Measurements from ENCODE around the gene CLECL1. TPM values are rescaled to one million over a fixed set of nuclear protein-coding genes. Genes with fewer than 3 reads are reported as not detected.
A peak's percentile ranks its signal among the peaks of the same experiment; 100 is the strongest.
"Not testable (repeated sequence)": the region's sequence is repeated elsewhere in the genome, so short reads cannot be mapped to it uniquely, and the experiment has no call there.

Gene CLECL1
- total and polyA plus RNA-seq, 8 donors: 0.31 to 0.43 TPM; not detected in 6

DNA sequence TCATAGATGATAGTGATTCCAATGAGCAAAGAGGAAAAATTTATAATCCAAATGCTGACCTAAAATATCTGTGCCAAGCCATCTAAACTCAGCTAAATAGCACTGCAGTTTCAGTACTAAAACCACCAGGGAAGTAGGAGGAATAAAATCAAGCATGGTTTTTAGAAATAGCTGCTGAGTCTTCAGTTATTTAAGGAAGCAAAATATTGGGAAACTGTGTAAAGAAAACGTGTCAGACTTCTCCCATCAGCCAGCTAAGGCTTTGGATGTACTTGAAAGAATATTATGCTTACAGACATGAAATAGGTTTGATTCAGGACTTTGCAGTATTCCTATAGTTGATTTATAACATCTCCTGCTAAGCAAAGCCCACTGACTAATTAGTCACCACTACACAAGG lies 38.7 kb downstream of the CLECL1 start:
- TF ChIP-seq, protein P1, sequence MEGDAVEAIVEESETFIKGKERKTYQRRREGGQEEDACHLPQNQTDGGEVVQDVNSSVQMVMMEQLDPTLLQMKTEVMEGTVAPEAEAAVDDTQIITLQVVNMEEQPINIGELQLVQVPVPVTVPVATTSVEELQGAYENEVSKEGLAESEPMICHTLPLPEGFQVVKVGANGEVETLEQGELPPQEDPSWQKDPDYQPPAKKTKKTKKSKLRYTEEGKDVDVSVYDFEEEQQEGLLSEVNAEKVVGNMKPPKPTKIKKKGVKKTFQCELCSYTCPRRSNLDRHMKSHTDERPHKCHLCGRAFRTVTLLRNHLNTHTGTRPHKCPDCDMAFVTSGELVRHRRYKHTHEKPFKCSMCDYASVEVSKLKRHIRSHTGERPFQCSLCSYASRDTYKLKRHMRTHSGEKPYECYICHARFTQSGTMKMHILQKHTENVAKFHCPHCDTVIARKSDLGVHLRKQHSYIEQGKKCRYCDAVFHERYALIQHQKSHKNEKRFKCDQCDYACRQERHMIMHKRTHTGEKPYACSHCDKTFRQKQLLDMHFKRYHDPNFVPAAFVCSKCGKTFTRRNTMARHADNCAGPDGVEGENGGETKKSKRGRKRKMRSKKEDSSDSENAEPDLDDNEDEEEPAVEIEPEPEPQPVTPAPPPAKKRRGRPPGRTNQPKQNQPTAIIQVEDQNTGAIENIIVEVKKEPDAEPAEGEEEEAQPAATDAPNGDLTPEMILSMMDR (IDR thresholded peaks at IDR 0.05): no peak
- intact Hi-C loops (cut with DNase I): no loop called here
- Histone ChIP-seq H3K36me3 (peaks cover 0 to 4% (median 0%) of the 10 kb centered on the region in 3 donors), H3K4me1 (no peaks in the 10 kb centered on the region), H3K27ac (no peak overlapping the region), H3K27me3 (no peaks in the 10 kb centered on the region), H3K9me3 (no peaks in the 10 kb centered on the region), H3K4me3 (no peak overlapping the region)
- peak in 1 of 4 donors; percentile 44 for ATAC-seq
- no peak for FAIRE-seq
- DNase-seq: no peak
- WGBS, 2 donors: 62% methylated on average over 1 of the region's 1 CpG

DNA sequence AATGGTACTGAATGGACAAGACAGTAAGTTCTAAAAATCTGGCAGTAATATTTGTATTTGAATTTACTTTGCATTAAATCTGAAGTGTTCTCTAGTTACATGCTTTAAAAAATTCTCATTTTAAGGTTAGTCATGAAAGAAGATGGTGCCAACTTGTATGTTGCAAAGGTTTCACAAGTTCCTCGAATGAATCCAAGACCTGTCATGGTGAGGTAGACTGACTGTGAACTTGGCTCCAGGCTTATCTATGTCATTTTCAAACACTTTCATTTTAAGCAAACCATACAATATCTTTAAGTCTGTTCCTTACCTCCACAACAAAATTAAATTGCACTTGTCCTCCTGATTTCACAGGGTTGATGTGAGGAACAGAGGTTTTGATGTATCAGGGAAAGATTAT lies 40.0 kb downstream of the CLECL1 start:
- DNase-seq (no peak), ATAC-seq (no peak), FAIRE-seq (no peak)
- 88 to 91% methylated on average over 1 of the region's 1 CpG for WGBS, 2 donors
- H3K27me3 ChIP-seq: no peaks in the 10 kb centered on the region
- H3K4me1 ChIP-seq: no peaks in the 10 kb centered on the region
- no peak overlapping the region for H3K27ac ChIP-seq
- H3K36me3 ChIP-seq: peaks cover 0 to 4% (median 0%) of the 10 kb centered on the region in 3 donors
- TF ChIP-seq, protein P1 (IDR thresholded peaks at IDR 0.05): no peak
- no peak overlapping the region for H3K4me3 ChIP-seq
- intact Hi-C loops (cut with DNase I): no loop called here
- H3K9me3 ChIP-seq: no peaks in the 10 kb centered on the region

GRCh38 chr12:9687228-9687627 lies 45.7 kb downstream of the CLECL1 start:
- FAIRE-seq (no peak), DNase-seq (no peak), ATAC-seq (no peak)
- TF ChIP-seq, protein P1 (IDR thresholded peaks at IDR 0.05): no peak
- 88 to 92% methylated on average over 1 of the region's 1 CpG for WGBS, 2 donors
- Histone ChIP-seq H3K27ac (no peak overlapping the region), H3K27me3 (no peaks in the 10 kb centered on the region), H3K9me3 (no peaks in the 10 kb centered on the region), H3K4me1 (no peaks in the 10 kb centered on the region), H3K36me3 (no peaks in the 10 kb centered on the region), H3K4me3 (no peak overlapping the region)
- intact Hi-C loops (cut with DNase I): no loop called here

DNA sequence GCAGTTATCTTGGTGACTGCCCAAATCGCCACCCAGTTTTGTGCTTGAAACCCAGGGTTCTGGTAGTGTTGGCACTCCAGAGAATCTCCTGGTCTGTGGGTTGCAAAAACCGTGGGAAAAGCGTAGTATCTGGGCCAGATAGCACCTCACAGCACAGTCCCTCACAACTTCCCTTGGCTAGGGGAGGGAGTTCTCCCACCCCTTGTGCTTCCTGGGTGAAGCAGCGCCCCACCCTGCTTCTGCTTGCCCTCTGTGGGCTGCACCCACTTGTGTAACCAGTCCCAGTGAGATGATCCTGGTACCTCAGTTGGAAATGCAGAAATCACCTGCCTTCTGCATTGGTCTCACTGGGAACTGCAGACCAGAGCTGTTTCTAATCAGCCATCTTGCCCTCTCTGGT lies 47.0 kb downstream of the CLECL1 start:
- FAIRE-seq: no peak
- H3K36me3 ChIP-seq: peaks cover 0 to 5% (median 0%) of the 10 kb centered on the region in 3 donors

GRCh38 chr12:9685366-9685765 lies 47.5 kb downstream of the CLECL1 start:
- H3K4me1 ChIP-seq; intact Hi-C loops (cut with DNase I): not testable (repeated sequence)

More for the DNA sequence above, 47.0 kb downstream of the CLECL1 start:
- Histone ChIP-seq H3K4me3 (no peak overlapping the region), H3K9me3 (no peaks in the 10 kb centered on the region), H3K27ac (no peak overlapping the region), H3K27me3 (no peaks in the 10 kb centered on the region), H3K4me1 (no peaks in the 10 kb centered on the region)
- TF ChIP-seq, protein P1 (IDR thresholded peaks at IDR 0.05): no peak
- no peak for DNase-seq
- 82 to 87% methylated on average over 4 of the region's 4 CpGs for WGBS, 2 donors
- intact Hi-C loops (cut with DNase I): no loop called here
- no peak for ATAC-seq

GRCh38 chr12:9682949-9683348 lies 49.9 kb downstream of the CLECL1 start:
- H3K27ac ChIP-seq; intact Hi-C loops (cut with DNase I); FAIRE-seq; H3K4me1 ChIP-seq; H3K27me3 ChIP-seq; ATAC-seq; H3K4me3 ChIP-seq; H3K9me3 ChIP-seq; H3K36me3 ChIP-seq; DNase-seq: not testable (repeated sequence)
- 89 to 94% methylated on average over 2 of the region's 2 CpGs for WGBS, 2 donors

More at GRCh38 chr12:9685366-9685765, 47.5 kb downstream of the CLECL1 start:
- H3K36me3 ChIP-seq, ATAC-seq, DNase-seq, H3K27ac ChIP-seq, H3K4me3 ChIP-seq, FAIRE-seq, H3K27me3 ChIP-seq, H3K9me3 ChIP-seq: not testable (repeated sequence)
- 88 to 90% methylated on average over 5 of the region's 5 CpGs for WGBS, 2 donors

DNA sequence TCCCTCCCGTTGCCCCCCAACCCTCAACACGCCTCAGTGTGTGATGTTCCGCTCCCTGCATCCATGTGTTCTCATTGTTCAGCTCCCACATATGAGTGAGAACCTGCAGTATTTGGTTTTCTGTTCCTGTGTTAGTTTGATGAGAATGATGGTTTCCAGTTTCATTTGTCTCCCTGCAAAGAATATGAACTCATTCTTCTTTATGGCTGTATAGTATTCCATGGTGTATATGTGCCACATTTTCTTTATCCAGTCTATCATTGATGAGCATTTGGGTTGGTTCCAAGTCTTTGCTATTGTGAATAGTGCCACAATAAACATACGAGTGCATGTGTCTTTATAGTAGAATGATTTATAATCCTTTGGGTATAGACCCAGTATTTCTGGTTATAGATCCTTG lies 50.4 kb downstream of the CLECL1 start:
- H3K36me3 ChIP-seq; intact Hi-C loops (cut with DNase I); H3K27ac ChIP-seq; H3K27me3 ChIP-seq; FAIRE-seq; DNase-seq; H3K4me1 ChIP-seq; H3K9me3 ChIP-seq; H3K4me3 ChIP-seq; ATAC-seq: not testable (repeated sequence)
- 92 to 95% methylated on average over 4 of the region's 4 CpGs for WGBS, 2 donors
